ENCODE results near the gene FLNC.

The FLNC gene

GRCh38 chr7:128865996-128866877 is 36.0 kb downstream of the FLNC start:
- DNase-seq (ENCODE audit: low read depth), result no peak
- no peak overlapping the region for H3K4me3 ChIP-seq (replicated peaks; ENCODE audit: low read depth, low read length)
- no peak for TF ChIP-seq CTCF (IDR thresholded peaks at IDR 0.05; ENCODE audit: low read length, missing control alignments)

- TF ChIP-seq CTCF (IDR thresholded peaks at IDR 0.05; ENCODE audit: low read length, missing control alignments), result no peak
- no peak overlapping the region for H3K4me3 ChIP-seq (replicated peaks; ENCODE audit: low read depth, low read length)
- no peak for DNase-seq (ENCODE audit: low read depth)
Measured at GRCh38 chr7:128867241-128867640, 37.0 kb downstream of the FLNC start.

- TF ChIP-seq CTCF (IDR thresholded peaks at IDR 0.05; ENCODE audit: low read length, missing control alignments), result no peak
- no peak overlapping the region for H3K4me3 ChIP-seq (replicated peaks; ENCODE audit: low read depth, low read length)
- DNase-seq (ENCODE audit: low read depth), result no peak
Measured at GRCh38 chr7:128867842-128868623, 37.8 kb downstream of the FLNC start.

GRCh38 chr7:128868624-128869137 is 38.5 kb downstream of the FLNC start:
- no peak overlapping the region for H3K4me3 ChIP-seq (replicated peaks; ENCODE audit: low read depth, low read length)
- no peak for TF ChIP-seq CTCF (IDR thresholded peaks at IDR 0.05; ENCODE audit: low read length, missing control alignments)
- DNase-seq (ENCODE audit: low read depth), result no peak

GRCh38 chr7:128869138-128869943 is 39.1 kb downstream of the FLNC start:
- peak; percentile 28 for DNase-seq (ENCODE audit: low read depth)
- no peak for TF ChIP-seq CTCF (IDR thresholded peaks at IDR 0.05; ENCODE audit: low read length, missing control alignments)
- H3K4me3 ChIP-seq (replicated peaks; ENCODE audit: low read depth, low read length), result peak overlapping the region; percentile 43

GRCh38 chr7:128869944-128870285 is 39.7 kb downstream of the FLNC start:
- DNase-seq (ENCODE audit: low read depth), result no peak
- no peak overlapping the region for H3K4me3 ChIP-seq (replicated peaks; ENCODE audit: low read depth, low read length)
- no peak for TF ChIP-seq CTCF (IDR thresholded peaks at IDR 0.05; ENCODE audit: low read length, missing control alignments)
